Medulla oblongata (tissue), 1 donor: ENCODE data around the gene NAA20.
A peak's percentile ranks its signal among the peaks of the same experiment; 100 is the strongest.
"Not testable (repeated sequence)": the region's sequence is repeated elsewhere in the genome, so short reads cannot be mapped to it uniquely, and the experiment has no call there.

Experiments
- DNase-seq: peaks from one replicate; pipeline ENCODE4 v3.0.0-alpha.2; 2015; ENCODE audit errors: extremely low spot score

NAA20 gene

DNA sequence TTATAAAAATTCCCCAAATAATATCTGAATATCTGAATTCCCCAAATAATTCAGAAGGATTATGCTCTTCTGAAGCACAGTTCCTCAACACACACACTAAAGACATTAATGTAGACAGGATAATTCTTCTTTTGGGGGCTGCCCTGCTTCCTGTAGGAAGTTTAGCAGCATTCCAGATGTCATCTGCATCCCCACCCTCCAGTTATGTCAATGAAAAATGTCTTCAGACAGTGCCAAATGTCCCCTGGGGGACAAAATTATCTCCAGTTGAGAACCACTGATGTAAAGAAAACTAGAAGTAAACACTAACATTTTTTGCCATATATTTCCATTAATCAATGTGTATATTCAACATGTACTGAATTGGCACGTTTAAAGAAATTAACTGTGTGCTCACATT lies 25.9 kb upstream of the NAA20 start:
- no peak for DNase-seq

DNA sequence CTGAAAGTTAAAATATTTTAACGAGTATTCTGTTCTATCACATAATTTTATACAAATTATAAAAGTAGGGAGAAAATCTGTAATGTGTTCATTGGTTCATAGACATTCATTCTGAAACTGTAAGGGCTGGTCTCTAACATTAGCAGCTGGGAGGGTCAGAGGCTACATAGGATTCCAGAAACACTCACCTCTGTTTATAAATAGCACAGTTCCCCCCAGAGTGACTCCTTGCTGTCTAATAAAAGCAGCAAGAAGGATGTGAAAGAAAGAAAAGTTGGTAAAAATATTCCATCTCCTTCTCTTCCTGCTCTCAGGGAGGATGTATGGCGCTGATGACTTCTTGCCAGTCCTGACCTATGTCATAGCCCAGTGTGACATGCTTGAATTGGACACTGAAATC lies 25.3 kb upstream of the NAA20 start:
- DNase-seq: no peak

DNA sequence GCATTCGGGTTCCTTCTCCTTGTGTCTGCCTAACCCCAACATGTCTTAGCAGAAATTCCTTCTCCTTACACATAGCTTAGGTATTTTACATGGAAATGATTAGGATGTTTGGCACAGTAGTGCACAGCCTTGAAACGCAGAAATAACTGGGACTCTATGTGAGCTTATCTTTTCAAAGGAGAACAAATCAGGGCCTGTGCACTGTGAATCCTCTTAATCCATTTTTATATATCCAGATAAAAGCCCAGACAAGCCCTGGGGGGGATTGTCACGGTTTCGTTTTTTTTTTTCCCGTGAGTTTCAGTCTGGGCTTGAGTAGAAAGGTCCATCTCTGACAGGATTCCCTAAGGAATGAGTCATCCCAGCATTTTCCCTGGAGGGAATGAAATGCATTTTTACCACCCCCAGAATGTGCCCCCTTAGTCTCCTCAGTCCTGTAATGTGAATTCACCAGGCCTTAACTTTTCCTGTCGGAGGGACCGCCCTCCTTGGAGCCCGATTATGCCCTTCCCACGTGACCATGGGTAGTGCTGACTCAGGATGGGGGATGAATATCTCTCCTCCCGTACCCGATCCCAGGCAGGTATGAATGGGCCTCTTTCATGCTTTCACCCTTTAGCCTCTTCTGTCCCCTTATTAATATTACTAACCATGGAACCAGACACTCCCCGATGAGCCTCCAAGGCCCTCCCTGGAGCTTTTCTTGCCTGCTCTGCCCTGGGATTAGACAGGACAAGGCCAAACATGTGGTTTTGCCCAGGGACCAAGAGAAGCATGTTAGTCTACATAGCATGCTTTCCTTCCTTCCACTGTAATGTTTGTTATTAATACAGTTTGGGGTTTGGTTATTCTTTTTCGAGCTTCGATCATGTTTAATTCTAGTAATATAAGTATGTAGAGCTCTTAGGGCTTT lies 23.9 kb upstream of the NAA20 start:
- no peak for DNase-seq

DNA sequence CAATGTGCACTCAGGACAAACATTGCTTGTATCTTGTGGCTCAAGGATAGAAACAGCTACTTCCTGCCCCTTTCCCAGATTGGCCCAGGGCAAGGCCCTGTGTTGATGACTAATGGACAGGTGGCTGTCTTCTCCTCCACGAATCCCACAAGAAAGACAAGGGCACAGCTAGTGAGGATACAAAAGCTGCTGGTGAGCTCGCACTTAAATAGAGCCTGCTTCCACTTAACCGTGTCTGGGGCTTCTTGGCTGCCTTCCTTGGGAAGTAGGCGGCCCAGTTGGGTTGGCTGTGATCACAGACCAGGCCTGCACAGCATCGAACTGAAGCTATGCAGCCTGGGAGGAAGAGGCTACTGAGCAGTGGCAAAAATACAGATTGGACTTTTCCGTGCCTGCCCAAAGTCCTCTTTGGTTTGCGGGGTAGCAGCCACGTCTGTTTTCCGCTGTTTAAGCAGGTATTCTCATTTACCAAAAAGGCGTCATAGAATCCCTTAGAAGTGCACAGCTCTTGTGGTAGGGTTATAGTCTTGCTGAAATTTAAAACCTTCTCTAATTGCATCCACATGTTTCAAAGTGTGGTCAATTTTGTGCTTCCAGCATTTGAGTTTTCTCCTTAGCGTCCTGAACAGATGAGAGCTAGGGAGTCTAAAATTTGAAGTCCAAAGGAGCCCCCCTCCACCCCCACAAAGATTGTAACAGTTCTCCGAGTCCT lies 23.0 kb upstream of the NAA20 start:
- DNase-seq: no peak

DNA sequence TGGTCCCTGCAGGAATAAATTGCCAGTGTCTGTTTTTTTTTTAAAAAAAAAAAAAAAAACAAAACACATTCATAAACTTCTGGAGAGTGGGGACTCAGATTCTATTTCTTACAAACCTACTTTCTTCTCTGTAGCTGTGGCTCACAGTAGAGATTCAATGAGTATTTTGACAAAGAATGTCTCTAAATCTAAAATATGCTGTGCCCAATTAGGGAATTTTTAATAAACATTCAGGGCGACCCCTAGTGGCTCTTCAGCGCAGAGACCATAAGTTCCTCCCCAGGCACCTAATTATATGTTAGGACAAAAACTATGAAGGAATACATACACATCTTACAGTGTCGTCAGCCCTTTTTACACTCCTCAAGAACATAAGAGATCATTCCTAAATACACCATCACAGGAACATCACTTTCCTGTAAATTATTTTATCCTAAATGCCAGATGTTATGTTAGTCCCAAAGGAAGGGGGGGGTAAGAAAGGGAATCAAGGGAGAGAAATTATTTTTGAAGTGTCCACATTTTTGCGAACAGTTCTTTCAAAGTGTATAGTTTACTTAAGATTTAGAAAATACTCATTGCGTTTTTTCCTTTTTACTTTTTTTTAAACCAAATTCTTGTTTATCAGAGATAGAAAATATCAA lies 21.8 kb upstream of the NAA20 start:
- DNase-seq: peak; percentile 85

DNA sequence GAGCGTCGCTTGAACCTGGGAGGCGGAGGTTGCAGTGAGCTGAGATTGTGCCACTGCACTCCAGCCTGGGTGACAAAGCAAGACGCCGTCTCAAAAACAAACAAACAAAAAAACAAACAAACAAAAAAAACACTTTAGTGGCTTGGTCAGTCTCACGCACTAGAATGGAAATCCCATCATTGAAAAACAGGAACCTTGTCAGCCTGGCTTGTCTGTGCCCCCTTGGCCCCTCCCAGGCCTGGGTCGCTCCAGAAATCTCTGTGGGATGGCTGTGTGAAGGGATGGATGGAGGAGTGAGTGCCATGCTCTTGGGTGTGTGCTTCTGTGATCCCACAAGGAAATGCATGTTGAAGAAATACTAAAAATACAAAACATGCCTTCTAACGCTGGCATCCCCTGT lies 20.9 kb upstream of the NAA20 start:
- no peak for DNase-seq

DNA sequence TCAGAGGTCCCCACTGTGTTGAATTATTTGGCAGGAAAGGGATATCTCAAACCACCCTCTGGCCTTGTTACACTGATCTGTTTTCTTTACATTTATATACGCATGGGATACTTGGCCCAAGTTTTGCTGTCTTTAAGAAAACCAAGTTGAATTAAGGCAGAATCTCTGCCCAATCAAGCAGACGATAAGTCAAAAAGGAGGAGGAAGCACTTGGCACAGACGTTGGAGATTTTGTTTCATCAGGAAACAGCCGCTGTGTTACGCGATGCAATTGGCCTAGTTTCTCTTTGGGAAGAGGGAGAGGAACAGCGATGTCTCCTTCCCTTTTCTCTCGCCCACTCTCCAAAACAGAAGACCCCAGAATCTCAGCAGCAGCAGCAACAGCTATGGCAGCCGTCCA lies 20.2 kb upstream of the NAA20 start:
- peak; percentile 61 for DNase-seq

DNA sequence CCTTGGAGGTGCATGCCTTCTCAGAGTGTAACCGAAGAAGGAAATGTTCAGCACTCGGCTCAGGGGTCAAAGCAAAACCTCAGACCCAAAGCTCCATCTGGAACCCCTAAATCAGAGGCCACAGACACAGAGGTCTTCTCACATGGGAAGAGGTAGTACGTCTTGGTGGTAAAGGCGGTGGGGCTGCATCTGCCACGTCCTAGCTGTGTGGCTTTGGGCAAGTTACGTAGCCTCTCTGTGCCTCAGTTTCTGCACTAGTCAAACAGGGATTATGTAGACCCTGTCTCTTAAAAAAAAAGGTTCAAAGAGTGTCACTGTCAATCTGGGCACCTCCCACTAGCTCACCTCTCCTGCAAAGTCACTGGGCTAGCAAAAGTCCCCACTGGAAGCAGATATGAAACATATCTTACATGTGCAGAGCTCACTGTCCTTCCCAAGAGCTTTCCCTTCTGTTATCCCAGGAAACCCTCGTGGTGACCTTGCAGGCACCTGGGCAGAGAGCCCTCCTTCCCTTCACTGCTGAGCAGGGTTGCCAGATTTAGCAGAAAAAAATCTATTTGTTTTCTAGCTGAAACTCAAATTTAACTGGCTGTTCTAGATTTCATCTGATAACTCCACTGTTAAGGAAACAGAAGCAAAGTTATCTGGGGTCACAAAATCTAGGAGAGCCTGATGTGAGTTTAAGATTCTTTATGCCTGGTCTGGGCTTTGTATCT lies 18.0 kb upstream of the NAA20 start:
- no peak for DNase-seq

DNA sequence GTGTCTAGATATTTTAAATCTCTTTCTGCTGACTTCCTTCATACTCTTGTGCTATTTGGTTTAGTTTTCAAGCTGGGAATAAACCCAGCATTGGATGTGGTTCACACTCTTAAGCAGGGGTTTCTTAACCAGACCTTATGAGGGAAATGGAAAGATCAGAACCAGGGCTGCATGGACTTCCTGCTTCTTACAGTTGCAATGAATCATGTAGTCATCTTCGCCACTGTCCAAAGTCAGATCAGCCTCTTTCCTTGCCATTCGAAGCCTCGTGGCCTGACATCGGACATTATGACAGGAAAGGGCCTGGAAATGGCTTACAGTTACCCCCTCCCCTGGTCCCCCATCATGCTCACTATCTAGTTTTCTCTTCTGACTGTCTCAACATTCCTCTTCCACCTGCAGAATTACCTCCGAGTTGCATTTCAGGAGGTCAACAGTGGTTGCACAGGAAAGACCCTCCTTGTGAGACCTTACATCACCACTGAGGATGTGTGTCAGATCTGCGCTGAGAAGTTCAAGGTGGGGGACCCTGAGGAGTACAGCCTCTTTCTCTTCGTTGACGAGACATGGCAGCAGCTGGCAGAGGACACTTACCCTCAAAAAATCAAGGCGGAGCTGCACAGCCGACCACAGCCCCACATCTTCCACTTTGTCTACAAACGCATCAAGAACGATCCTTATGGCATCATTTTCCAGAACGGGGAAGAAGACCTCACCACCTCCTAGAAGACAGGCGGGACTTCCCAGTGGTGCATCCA lies 16.8 kb upstream of the NAA20 start:
- no peak for DNase-seq

DNA sequence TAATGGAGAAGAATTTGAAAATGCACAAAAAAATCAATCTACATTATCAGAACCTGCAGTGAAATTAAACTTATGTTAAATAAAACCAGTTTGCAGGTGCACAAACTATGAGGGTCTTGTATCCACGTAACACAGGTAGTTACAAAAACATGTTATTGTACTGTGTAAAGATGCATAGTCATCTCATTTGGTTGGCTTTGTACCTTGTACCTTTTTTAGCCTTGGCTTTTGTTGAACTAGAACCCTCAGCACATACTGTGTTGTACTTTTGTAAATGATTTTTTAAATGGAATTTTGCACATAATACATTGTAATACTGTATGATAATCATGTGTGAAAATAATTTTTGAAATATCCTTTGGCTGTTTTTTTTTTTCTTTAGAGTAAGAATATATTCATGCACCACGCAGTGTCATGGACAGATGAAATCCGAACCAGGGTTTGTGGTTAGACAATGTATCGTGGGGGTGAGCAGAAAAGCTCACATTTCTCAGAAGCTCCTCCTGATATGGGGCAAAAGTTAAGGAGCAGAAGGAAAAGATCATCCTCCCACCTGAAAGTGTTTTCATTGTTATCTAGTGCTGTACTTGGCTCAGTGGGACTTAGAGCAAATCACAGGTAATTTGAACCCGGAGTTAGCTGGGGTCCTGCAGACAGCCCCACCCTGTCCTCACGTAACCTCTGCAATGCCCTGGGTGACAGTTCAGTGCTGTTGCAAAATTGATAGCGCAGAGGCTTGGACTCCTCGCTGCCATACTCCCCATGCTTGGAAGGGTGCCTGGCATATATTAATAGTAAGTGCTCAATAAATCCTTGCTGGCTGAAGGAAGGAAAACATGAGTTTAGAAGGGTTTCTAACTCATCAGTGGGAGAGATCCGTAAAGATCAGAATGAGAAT lies 14.8 kb upstream of the NAA20 start:
- DNase-seq: no peak

DNA sequence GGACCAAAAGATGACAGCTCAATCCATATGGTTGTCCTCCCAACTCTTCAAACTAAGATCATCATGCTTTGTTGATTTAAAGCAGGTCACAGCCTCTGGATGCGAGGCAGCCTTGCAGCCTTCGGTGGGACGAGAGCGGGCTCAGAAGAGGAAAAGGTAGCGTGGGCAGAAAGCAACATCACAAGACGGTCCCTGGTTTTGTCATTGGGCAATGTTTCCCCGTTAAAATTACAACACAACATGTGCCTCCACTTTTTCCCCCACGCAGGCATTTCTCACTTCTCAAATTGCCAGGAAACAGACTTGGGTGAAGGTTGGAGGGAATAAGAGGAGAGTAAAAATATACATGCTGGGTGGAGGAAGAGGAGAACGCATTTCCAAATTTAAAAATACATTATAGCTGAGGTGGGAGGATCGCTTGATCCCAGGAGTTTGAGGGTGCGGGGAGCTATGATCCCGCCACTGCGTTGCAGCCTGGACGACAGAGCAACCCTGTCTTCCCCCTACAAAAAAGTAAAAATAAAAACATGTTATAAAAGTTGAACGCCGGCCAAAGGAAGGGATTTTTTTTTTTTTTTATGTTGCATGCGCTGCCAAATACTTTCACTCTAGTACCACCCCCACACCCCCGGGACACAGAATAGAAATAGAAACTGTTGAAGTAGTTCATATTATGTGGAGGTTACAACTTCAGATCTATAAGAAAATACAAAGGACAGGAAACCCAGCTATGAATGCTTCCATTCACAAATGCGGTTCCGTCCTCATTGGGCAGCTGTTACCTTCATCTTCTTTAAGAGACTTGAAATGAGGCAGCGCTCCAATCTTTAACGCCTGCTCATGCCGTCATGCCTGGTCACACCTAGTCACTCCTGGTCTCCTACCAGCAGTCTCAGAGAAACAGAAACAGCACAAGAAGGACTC lies 13.9 kb upstream of the NAA20 start:
- DNase-seq: peak; percentile 83

DNA sequence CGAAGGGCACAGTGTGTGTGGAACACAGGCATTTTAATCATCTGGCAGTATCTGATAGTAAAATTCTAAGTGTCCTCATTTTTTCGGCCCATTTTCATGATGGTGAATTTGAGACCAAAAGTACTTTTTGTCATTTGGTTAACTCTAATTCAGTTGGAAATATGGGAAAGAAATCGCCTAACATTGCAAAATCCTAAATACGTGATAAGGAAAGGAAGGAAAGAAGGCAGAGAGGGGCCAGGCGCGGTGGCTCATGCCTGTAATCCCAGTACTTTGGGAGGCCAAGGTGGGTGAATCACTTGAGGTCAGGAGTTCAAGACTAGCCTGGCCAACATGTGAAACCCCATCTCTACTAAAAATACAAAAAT lies 13.2 kb upstream of the NAA20 start:
- DNase-seq: not testable (repeated sequence)

DNA sequence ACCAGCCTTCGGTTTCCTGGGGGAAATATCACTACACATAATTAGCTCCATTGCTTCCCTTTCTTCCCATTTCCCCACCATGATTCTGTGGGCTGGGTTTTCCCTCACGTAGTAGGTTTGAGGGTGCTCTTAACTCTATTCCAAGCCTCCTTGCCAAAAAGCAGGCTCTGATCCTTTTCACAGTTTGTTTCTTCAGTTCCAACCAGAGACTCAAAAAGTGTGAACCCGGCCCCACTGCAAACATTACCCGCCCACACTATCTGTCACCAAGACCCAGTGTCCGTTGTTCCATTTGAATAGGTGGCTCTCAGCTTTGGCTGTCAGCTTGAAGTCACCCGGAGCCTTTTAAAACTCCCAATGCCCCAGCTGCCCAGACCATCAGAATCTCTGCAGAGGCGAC lies 11.8 kb upstream of the NAA20 start:
- no peak for DNase-seq

DNA sequence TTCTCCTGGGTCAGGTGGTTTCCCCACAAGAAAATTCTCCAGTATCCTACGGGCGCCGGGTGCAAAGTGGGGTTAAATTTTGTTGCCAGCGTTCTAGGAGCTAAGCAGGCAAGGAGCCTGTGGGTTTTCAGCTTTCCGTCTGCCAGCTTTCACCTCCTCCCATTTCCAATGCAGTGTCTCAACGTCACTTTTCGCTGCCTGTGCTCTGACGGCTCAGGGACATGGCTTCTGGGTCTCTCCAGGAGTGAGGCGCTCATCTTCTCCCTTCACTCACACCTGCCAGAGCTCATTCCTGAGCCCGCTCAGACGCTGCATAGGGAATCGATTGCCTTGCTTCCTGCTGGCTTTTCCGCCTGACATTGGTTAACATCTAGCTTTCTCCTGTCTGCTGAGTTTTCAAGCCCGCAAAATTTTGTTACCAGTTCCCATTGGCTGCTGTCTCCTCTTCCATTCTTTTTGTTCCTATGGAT lies 7.3 kb upstream of the NAA20 start:
- DNase-seq: no peak

DNA sequence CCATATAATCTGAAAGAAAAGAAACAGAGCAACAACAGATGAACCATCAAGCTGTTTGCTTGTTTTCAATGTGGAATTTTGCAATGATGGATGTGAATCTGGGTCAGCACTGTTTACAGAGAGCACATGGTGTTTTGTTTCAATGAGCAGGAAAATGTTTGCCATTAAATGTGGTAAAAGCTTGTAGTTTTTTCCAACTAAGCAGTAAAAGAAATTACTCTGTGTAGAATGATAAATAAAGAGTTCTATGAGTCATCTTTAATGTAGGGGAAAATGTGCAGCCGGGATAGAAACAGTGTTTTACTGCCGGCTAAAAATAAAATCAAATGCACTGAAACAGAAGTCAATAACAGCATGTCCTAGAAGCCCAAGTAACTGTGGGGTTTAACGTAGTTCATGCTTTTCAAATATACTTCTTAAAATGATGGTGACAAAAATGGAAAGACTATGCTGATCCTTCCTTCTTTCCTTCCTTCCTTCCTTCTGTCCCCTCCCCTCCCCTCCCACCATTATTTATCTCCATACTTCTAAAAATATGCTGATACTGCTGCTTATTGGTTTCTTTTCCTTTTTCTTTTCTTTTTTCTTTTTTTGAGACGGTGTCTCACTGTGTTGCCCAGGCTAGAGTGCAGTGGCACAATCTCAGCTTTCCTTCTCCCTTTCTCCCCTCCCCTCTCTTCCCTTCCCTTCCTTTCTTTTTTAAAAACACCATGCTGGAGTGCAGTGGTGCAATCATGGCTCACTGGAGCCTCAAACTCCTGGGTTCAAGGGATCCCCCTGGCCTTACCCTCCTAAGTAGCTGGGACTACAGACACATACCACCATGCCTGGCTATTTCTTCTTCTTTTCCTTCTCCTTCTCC lies 6.3 kb upstream of the NAA20 start:
- DNase-seq: no peak

DNA sequence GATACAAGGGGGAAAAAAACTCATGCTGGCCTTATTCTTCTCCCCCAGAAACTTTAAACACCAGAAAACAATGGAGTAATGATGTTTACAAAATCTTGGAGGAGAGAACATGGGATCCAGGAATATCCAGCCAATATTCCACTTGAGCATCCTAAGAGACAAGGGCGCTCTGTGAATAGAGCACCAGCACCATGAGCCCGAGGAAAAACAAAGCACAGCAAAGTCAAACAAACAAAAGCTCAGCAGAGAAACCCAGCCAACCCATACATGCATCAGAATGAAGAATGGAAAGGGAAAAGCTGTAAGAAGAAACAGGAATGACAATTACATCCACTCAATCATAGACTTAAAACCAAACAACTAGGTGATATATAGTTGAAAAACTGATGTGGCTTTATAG lies 4.6 kb upstream of the NAA20 start:
- DNase-seq: peak; percentile 89

DNA sequence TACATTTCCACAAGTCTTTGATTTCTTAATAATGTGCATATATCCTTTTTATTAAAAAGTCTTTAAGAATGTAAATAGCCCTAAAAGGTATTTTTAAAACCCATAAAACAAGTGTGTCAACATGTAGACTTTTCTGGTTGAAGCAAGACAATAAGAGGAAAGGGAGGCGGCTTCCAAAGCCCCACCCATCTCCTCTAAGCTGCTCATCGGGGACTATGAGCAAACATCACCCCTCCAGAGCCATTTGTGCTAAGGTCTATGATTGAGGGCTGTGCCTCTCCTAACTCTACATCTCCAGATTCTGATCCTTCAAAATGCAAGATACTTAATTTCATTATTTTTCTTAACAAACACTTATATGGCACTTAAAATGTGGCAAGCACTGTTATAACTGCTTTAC lies 2.5 kb upstream of the NAA20 start:
- no peak for DNase-seq

DNA sequence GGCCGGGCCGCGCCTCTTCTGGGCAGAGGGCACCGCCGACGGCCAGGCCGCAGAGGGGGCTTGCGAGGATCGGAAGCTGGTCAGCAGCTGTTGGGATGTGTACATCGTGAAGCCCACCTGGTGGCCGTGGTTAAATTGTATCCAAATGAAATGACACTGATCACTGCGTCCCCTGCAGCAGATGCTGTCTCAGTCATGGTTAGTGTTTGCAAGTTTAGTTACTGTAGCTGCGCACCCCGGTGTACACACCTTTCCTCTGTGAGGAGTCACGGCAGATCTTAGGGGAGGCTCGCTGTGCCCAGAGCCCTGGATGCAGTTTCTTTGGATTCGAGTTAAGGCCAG lies 653 bp downstream of the NAA20 start:
- no peak for DNase-seq
